Kidney (tissue), 14 donors: ENCODE results near the gene PNMT. TPM values are rescaled to one million over a fixed set of nuclear protein-coding genes. Genes with fewer than 3 reads are reported as not detected.

Experiments
- DNase-seq, 5 donors: peaks; one replicate each; pipeline ENCODE4 v3.0.0-alpha.2; 2013 to 2020
- FAIRE-seq: peaks from 2 replicates; lab custom pipeline; 2012; peaks lifted over from hg19 to GRCh38; lab: Jason Lieb, UNC
- H3K27ac ChIP-seq, 2 donors: one replicate each; pipeline ENCODE4 v1.7.0; 2013; ENCODE audit warnings: low read depth in 2 of 2, low read length in 2 of 2, inconsistent platforms in 1 of 2
- H3K27me3 ChIP-seq: one replicate; pipeline ENCODE4 v1.7.1; 2013; ENCODE audit warnings: low read length, inconsistent platforms; ENCODE audit not compliant: control insufficient read depth, insufficient read depth
- H3K36me3 ChIP-seq, 3 donors: one replicate each; pipeline versions ENCODE4 v1.7.0 to v1.7.1; 2013; ENCODE audit warnings: low read length in 3 of 3, control low read depth in 1 of 3, inconsistent platforms in 1 of 3; ENCODE audit not compliant: insufficient read depth in 3 of 3, control insufficient read depth in 2 of 3
- H3K4me1 ChIP-seq, 3 donors: one replicate each; pipeline versions ENCODE4 v1.7.0 to v1.7.1; 2013; ENCODE audit warnings: low read length in 3 of 3, inconsistent platforms in 1 of 3, low read depth in 1 of 3; ENCODE audit not compliant: control insufficient read depth in 2 of 3, insufficient read depth in 2 of 3
- H3K4me3 ChIP-seq, 3 donors: one replicate each; pipeline versions ENCODE4 v1.7.0 to v1.8.1; 2013; ENCODE audit warnings: low read length in 3 of 3, control low read depth in 1 of 3, inconsistent platforms in 1 of 3
- H3K9ac ChIP-seq, 3 donors: one replicate each; pipeline versions ENCODE4 v1.7.0 to v1.7.1; 2013; ENCODE audit warnings: low read length in 3 of 3, control low read depth in 1 of 3, inconsistent platforms in 1 of 3
- H3K9me3 ChIP-seq, 3 donors: one replicate each; pipeline versions ENCODE4 v1.7.0 to v1.7.1; 2013; ENCODE audit warnings: low read length in 3 of 3, control low read depth in 1 of 3, inconsistent platforms in 1 of 3; ENCODE audit not compliant: control insufficient read depth in 2 of 3, insufficient read depth in 1 of 3
- CTCF ChIP-seq: IDR thresholded peaks from 3 replicates; pipeline ENCODE4 v1.5.1; 2012; ENCODE audit warnings: mild to moderate bottlenecking, moderate library complexity, borderline replicate concordance; ENCODE audit not compliant: insufficient read depth; ENCODE audit errors: extremely low read depth
- intact Hi-C: fragments of 100-400 bp; cut with DNase I; formaldehyde crosslinking; loops from one replicate; pipeline ENCODE4 v1.11.1; 2022
- polyA plus RNA-seq: library from polyadenylated mRNA; stranded (reverse); fragments of 350-450 nt; fragmentation: Illumina TruSeq; extraction: RNeasy Lipid Tissue Mini Kit (QIAGEN cat#74804); gene quantifications from one replicate; pipeline ENCODE4 v1.2.3, GENCODE V29; 2014; ENCODE audit warnings: low read depth, low replicate concordance; ENCODE audit not compliant: insufficient read depth
- total RNA-seq: library from RNA; stranded (reverse); fragmentation: NEBNext Ultra II Directional; extraction: Animal tissue kit (Norgen Biotek cat#: 25700); gene quantifications from one replicate; pipeline ENCODE4 v1.2.1, GENCODE V29; 2021
- donor health status: control.
- donor health status: control.
- donor health status: control.
- donor health status: control.
- donor health status: control.
- donor health status: DM: yes; HTN: yes; CAD: no.
- donor health status: Normal renal cell carcinoma (clear cell type).

The PNMT gene
- total and polyA plus RNA-seq, 2 donors from 2014 or later, result 2.0 to 8.2 TPM

GRCh38 chr17:39642291-39643074 is 25.8 kb upstream of the PNMT start:
- TF ChIP-seq CTCF, result no peak
- no peaks in the 10 kb centered on the region for H3K9me3 ChIP-seq
- no peaks in the 10 kb centered on the region for H3K36me3 ChIP-seq
- H3K9ac ChIP-seq, result no peak overlapping the region
- FAIRE-seq, result no peak
- no peak overlapping the region for H3K27ac ChIP-seq
- peaks cover 2 to 27% (median 9%) of the 10 kb centered on the region in 3 donors for H3K4me1 ChIP-seq
- intact Hi-C loops, result no loop called here
- DNase-seq, result no peak
- no peaks in the 10 kb centered on the region for H3K27me3 ChIP-seq
- no peak overlapping the region for H3K4me3 ChIP-seq

- TF ChIP-seq CTCF, result no peak
- intact Hi-C loops, result no loop called here
- FAIRE-seq (no peak), DNase-seq (no peak)
- Histone ChIP-seq H3K27me3 (no peaks in the 10 kb centered on the region), H3K4me1 (peaks cover 0 to 19% (median 4%) of the 10 kb centered on the region in 3 donors), H3K36me3 (no peaks in the 10 kb centered on the region), H3K4me3 (no peak overlapping the region), H3K9ac (no peak overlapping the region), H3K9me3 (no peaks in the 10 kb centered on the region), H3K27ac (no peak overlapping the region)
These were observed 25.0 kb upstream of the PNMT start for GRCh38 chr17:39643271-39643670.

GRCh38 chr17:39647256-39647655 is 21.0 kb upstream of the PNMT start:
- no peak overlapping the region for H3K27ac ChIP-seq
- intact Hi-C loops, result no loop called here
- FAIRE-seq (no peak), DNase-seq (no peak)
- H3K4me3 ChIP-seq, result no peak overlapping the region
- no peak overlapping the region for H3K9ac ChIP-seq
- H3K9me3 ChIP-seq, result no peaks in the 10 kb centered on the region
- peaks cover 0 to 3% (median 2%) of the 10 kb centered on the region in 3 donors for H3K36me3 ChIP-seq
- no peak for TF ChIP-seq CTCF
- H3K4me1 ChIP-seq, result peaks cover 0 to 5% (median 0%) of the 10 kb centered on the region in 3 donors
- no peaks in the 10 kb centered on the region for H3K27me3 ChIP-seq
